HG03558 (cell line): Measurements from ENCODE around the gene CABLES2.

Source experiments
- ATAC-seq: cut with Tn5 transposase; IDR thresholded peaks from one replicate; pipeline ENCODE4 v1.9.1; 2021; ENCODE audit warnings: moderate number of reproducible peaks; ENCODE audit not compliant: unreplicated experiment; ENCODE audit errors: extremely low read depth

The CABLES2 gene, protein sequence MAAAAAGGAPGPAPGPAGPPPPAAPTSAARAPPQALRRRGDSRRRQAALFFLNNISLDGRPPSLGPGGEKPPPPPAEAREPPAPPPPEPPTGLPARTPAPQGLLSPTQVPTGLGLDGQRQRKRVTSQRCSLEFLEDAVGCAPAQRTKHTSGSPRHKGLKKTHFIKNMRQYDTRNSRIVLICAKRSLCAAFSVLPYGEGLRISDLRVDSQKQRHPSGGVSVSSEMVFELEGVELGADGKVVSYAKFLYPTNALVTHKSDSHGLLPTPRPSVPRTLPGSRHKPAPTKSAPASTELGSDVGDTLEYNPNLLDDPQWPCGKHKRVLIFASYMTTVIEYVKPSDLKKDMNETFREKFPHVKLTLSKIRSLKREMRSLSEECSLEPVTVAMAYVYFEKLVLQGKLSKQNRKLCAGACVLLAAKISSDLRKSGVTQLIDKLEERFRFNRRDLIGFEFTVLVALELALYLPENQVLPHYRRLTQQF

DNA sequence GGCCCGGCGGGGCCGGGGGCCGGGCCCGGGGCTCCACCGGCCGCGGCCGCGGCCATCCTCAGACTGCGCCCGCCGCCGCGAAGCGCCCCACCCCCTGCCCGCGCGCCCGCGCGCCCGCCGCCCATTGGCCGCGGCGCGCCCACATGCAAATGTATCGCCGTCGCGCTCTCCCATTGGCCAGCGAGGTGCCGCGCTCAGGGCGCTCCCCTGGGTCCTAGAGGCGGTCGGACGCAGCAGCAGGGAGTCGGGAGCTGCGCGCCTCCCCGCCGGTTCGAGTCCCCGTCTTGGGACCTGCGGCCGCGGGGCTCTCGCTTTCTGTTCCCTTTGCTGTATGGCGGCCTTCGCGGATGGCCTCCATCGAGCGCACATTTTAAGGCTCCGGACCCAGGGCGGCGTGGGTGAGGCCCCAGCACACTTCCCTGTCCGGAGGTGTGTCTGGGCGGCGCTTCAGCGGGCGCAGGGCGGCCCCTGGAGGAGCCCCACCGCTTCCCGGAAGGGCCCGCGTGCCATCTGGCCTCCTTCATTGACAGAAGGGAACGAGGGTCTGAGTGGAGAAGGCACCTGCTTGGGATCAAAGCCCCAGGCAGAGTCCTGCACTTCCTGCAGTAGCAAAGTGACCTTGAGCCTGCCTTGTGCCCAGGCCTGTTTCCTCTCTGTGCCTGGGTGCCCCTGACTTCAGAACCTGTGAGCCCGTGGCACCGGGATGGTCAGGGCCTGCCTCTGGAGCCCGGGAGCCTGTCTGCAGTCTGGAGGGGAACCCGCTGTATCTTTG lies at the start of gene CABLES2:
TSS of gene CABLES2 (minus strand) at position 65 of the 772 bp plus-strand sequence. CDS start at position 56, 9 bp downstream.
- ATAC-seq = peak; percentile 84

- no peak for ATAC-seq
Measured at GRCh38 chr20:62455929-62456328, 48.8 kb upstream of the CABLES2 start.

DNA sequence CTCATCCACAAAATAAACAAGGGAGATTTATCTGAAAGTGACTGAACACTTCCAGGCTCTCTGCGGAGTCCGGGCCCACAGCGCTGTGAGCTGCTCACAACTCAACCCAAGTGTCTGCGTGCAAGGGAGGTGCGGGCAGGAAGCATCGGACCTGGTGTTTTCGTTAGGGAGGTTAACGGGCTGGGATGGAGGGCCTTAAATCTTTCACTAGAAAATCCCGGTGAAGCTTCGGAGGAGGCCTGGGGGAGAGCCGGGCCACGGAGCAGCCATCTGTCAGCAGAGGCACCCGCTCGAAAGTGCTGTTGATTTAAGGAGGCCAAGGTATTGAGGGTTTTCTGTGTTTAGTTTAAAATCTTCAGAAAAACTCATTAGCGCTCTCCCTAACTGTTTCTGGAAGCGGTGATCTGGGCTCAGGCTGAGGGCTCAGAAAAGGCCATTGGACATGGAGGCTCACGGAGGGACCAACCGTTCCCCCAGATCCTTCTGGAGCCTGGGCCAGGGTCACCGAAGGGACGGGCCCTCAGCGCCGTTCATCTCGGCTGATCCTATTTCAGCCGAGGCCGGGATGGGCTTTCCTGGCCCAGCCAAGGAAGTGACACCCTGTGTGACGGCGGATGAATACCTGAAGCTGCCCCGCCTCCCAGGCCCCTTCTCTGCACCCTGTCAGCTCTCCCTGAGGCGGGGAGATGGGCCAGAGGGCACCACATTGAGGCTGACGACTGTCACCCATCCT lies 48.0 kb upstream of the CABLES2 start:
- ATAC-seq = no peak

GRCh38 chr20:62453186-62453808 lies 46.2 kb upstream of the CABLES2 start:
- no peak for ATAC-seq

- ATAC-seq = no peak
Measured at GRCh38 chr20:62452475-62453095, 45.5 kb upstream of the CABLES2 start.

GRCh38 chr20:62451970-62452369 lies 44.9 kb upstream of the CABLES2 start:
- no peak for ATAC-seq

DNA sequence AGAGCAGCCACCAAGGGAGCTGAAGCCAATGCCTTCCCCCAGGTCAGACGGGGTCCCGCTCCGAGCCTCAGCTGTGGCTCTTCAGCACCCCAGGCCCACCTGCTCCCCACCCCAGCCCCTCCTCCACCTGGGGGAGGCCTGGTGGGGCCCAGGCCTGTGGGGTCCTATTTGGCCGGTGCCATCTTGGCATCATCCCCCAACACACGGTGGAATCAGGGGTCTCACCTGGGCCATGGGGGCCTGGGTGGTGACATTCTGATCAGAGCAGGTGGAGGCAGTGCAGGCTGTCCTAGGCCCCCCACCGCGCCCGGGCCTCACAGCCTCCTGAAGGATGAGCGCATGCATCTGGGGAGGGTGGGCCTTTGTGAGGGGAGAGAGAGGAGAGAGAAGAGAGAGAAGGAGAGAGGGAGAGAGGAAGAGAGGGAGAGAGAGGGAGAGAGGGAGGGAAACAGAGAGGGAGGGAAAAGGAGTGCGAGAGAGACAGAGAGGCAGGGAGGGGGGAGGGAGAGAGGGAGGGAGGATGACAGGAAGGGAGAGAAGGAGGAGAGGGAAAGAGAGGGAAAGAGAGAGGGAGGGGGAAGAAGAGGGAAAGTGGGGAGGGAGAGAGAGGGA lies 44.2 kb upstream of the CABLES2 start:
- ATAC-seq = no peak

DNA sequence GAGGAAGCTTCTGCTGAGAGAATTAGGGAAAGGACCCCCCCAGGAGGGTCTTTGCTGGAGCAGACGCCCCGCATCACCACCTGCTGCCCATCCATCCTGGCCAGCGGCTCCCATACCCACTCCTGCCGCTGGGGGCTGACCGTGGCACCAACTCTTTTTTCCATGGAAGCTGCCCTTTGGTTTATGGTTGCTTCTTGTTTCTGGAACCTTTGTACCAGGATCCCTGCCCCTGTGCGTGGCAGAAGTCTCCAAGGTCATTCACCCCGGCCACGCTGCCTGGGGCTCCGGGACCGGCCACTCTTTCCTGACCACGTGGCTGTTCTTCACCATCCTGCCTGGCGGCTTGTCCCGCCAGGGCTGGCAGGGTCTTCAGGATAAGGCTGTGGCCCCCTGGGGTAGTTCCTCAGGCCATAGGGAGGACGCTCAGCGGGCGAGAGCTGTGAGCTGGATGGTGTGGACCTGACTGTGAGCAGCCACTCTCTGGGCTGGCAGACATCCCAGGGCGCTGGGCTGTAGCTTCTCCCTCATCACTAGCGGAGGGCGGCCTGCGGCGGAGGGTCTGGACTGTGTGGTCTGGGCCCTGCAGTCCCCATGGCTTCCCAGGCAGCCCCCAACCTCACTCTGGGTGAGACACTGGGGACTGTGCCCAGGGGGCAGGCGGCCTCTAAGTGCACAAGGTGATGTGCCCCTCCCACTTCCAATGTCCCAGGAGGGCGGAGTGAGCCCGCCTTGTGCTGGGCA lies 43.0 kb upstream of the CABLES2 start:
- no peak for ATAC-seq

- ATAC-seq = no peak
Measured at GRCh38 chr20:62448788-62449187, 41.7 kb upstream of the CABLES2 start.

DNA sequence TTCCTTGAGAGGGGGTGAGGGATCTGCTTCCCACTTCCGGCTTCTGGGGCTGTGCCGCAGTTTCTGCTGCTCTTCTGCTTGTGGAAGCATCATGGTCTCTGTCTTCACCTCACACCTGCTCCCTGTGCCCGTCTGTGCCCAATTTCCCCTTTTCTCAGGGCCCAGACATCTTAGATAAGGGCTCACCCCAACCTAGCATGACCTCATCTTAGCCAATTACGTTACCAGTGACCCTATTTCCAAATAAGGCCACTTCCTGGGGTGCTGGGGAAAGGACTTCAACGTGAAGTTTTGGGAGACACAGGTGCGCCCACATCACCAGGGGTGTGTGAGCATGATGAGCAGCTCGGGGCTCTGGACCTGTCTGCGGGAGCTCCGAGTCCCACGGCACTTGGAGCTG lies 41.0 kb upstream of the CABLES2 start:
- ATAC-seq = no peak

GRCh38 chr20:62446888-62447869 lies 40.1 kb upstream of the CABLES2 start:
- ATAC-seq = no peak

DNA sequence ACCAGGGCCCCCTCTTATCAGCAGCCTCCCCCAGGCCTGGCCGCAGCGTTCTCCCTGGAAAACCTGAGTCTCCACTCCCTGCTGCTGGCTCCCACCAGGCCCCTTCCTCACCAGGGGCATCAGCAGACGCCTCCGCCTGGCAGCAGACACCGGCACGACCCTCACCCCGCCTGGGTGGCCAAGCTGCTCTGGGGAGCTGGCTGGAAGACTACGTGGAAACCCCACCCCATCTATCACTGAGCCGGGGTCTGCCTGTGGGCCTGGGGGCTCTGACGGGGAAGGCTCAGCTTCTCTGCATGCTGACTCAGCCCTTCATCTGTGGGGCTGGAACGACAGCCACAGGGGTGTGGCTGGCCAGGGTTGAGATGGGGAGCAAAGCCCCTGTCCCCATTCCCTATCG lies 39.4 kb upstream of the CABLES2 start:
- ATAC-seq = no peak

- ATAC-seq = no peak
Measured at GRCh38 chr20:62445553-62446340, 38.7 kb upstream of the CABLES2 start.

DNA sequence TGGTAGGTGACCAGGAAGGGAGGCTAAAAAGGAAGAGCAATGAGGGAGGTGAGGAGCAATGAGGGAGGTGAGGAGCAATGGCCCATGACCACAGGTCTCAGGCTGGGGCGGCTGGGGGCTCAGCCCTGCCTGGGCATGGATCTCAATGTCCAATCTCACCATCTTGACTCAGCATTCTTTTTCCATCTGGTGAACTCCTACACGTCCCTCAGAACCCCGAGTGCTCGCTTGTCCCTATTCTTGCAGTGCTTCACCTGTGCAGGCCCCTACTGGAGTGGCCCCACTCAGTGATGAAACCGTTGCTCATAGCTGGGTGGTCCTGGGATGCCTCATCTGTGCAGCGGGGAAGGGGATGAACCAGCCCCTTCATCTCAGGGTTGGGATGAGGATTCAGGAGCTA lies 37.2 kb upstream of the CABLES2 start:
- no peak for ATAC-seq

GRCh38 chr20:62441987-62442539 lies 35.0 kb upstream of the CABLES2 start:
- no peak for ATAC-seq

DNA sequence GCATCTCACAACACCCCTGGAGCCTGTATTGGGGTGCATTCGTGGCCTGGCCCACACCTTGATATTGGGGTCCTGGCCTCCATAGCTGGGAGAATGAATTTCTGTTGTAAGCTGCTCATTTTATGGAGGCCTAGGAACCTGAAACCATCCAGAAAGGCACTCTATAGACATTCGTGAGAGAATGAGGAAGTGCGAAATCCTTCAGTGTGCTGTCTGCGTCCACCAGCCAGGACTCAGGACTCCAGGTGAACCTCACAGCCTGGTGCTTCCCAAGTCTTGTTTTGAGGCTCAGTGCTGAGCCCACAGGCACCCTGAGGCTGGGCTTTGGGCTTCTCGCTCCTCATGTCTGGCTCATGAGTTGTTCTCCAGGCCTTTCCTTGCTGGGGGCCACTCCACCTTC lies 32.1 kb upstream of the CABLES2 start:
- ATAC-seq = no peak

DNA sequence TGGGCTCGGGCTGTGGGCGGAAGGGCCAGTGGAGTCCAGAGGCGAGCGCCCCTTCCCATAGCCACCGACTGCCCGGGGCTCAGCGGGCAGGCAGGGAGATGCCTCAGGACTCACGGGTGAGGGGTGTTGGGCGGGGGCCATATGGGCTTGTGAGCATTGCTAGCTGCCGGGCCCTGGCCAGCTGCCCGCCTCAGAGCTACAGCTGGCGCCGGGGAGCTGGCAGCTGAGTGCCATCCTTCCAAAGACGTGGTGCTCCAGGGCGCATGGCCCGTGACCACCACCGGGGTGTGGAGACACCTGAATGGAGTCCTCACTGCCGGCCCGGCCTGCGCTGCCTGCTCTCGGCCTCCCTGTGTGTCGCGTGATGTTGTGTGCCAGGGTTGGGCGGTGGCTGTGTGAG lies 30.8 kb upstream of the CABLES2 start:
- ATAC-seq = no peak
